ENCODE results near the gene HNRNPH3. TPM values are rescaled to one million over a fixed set of nuclear protein-coding genes. Genes with fewer than 3 reads are reported as not detected.

The HNRNPH3 gene
- total and polyA plus RNA-seq, 2 experiments from 2014 or later = 87.2 to 367 TPM

GRCh38 chr10:68385740-68386139 lies 53.9 kb downstream of the HNRNPH3 start:
- Mint-ChIP-seq H3K27me3 (ENCODE audit: insufficient read depth, low read depth, poor library complexity) (peaks cover 5% of the 10 kb centered on the region), H3K4me1 (no peaks in the 10 kb centered on the region), H3K27ac (no peak overlapping the region), H3K9me3 (no peaks in the 10 kb centered on the region), H3K4me3 (no peak overlapping the region), H3K36me3 (ENCODE audit: low read depth) (peaks cover 31% of the 10 kb centered on the region)
- Histone ChIP-seq H2AFZ (no peak overlapping the region), H3K79me2 (replicated peaks; ENCODE audit: insufficient read depth) (no peaks in the 10 kb centered on the region), H3K4me1 (ENCODE audit: insufficient read depth) (no peaks in the 10 kb centered on the region), H4K20me1 (replicated peaks; ENCODE audit: insufficient read depth) (no peaks in the 10 kb centered on the region), H3F3A (replicated peaks; ENCODE audit: low read depth) (no peaks in the 10 kb centered on the region), H3K4me2 (no peak overlapping the region), H3K4me3 (no peak overlapping the region), H3K36me3 (ENCODE audit: insufficient read depth) (no peaks in the 10 kb centered on the region), H3K27ac (ENCODE audit: low read depth) (no peak overlapping the region), H3K9me2 (ENCODE audit: insufficient read depth) (no peaks in the 10 kb centered on the region), H3K27me3 (ENCODE audit: insufficient read depth) (no peaks in the 10 kb centered on the region)
- ATAC-seq (no peak), DNase-seq (ENCODE audit: low spot score) (no peak)
- no peak for TF ChIP-seq EZH2 (IDR thresholded peaks at IDR 0.05; ENCODE audit: low read depth, unreplicated experiment)
- no peak for TF ChIP-seq EZH2phosphoT487 (IDR thresholded peaks at IDR 0.05; ENCODE audit: unreplicated experiment)
- no peak for TF ChIP-seq STAT1 (IDR thresholded peaks at IDR 0.05; ENCODE audit: unreplicated experiment)
- no peak for TF ChIP-seq REST (IDR thresholded peaks at IDR 0.05; ENCODE audit: unreplicated experiment)
- no peak for TF ChIP-seq CREB1 (CRISPR knock-in tag; IDR thresholded peaks at IDR 0.05; ENCODE audit: low read depth)
- no peak for TF ChIP-seq ZNF114 (CRISPR knock-in tag; IDR thresholded peaks at IDR 0.05)
- TF ChIP-seq ZNF462 (CRISPR knock-in tag; IDR thresholded peaks at IDR 0.05) = no peak
- no peak for TF ChIP-seq ETS1 (IDR thresholded peaks at IDR 0.05)
- TF ChIP-seq ZNF331 (CRISPR knock-in tag; IDR thresholded peaks at IDR 0.05; ENCODE audit: low read depth) = no peak
- no peak for TF ChIP-seq CTCF (conservative IDR thresholded peaks at IDR 0.05; ENCODE audit: low read depth in 2 of 2)
- no peak for TF ChIP-seq NANOG (IDR thresholded peaks at IDR 0.05; ENCODE audit: borderline replicate concordance)
- no peak for TF ChIP-seq POLR2AphosphoS5 (IDR thresholded peaks at IDR 0.05; ENCODE audit: low read depth)
- no peak for TF ChIP-seq JUNB (IDR thresholded peaks at IDR 0.05; ENCODE audit: unreplicated experiment)

All from GM23338 (cell line).